DOHH2 (cell line): Measurements from ENCODE around the gene TMEM132E.

ENCODE experiments used
- EZH2phosphoT487 ChIP-seq: fragments of 200-600 bp; sonication (generic); IDR thresholded peaks from 2 replicates; pipeline ENCODE4 v1.6.1; 2017; ENCODE audit warnings: borderline replicate concordance, mild to moderate bottlenecking, antibody characterized with exemption, low read length, moderate library complexity, mixed read lengths
- TF ChIP-seq, protein P1 (sequence below): fragments of 200-600 bp; sonication (generic); IDR thresholded peaks from one replicate; pipeline ENCODE4 v1.5.1; 2014; ENCODE audit warnings: antibody characterized with exemption, mild to moderate bottlenecking, low read depth, low read length; ENCODE audit not compliant: poor library complexity, severe bottlenecking

DNA sequence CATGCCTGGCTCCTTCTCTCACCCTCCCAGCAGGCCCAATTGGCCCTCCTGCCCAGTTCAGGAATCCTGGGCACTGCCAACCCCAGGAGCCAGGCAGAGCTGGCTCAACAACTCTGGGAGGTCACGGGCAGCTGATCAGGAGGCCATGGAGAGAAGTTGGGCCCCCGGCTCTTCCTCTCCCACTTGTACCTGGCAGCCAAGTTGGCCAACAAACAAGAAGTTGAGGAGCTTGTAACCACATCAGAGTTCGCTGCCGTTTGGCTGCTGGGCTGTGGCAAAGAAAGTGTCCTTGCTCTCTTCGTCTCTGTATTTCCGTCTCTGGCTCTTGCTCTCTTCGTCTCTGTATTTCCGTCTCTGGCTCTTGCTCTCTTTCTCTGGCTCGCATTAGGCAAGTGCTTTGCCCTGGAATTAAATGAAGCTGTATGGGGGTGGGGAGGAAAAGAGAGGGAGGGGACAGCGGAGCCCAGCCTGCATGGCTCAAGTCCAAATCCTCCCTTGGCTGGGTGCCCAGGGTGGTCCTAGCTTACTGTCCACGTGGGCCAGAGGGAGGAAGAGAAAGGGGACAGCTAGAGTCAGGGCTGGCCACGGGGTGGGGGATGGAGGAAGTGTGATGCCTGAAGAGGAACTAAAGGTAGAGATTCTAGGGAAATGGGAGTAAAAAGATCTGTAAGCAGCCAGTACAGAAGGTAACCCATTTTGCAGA, 7.8 kb upstream of the TMEM132E start:
- TF ChIP-seq, protein P1, sequence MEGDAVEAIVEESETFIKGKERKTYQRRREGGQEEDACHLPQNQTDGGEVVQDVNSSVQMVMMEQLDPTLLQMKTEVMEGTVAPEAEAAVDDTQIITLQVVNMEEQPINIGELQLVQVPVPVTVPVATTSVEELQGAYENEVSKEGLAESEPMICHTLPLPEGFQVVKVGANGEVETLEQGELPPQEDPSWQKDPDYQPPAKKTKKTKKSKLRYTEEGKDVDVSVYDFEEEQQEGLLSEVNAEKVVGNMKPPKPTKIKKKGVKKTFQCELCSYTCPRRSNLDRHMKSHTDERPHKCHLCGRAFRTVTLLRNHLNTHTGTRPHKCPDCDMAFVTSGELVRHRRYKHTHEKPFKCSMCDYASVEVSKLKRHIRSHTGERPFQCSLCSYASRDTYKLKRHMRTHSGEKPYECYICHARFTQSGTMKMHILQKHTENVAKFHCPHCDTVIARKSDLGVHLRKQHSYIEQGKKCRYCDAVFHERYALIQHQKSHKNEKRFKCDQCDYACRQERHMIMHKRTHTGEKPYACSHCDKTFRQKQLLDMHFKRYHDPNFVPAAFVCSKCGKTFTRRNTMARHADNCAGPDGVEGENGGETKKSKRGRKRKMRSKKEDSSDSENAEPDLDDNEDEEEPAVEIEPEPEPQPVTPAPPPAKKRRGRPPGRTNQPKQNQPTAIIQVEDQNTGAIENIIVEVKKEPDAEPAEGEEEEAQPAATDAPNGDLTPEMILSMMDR = no peak
- TF ChIP-seq EZH2phosphoT487 = no peak
